Erythroblast (primary cell): ENCODE data around the gene DDIT4.
"Not testable (repeated sequence)": the region's sequence is repeated elsewhere in the genome, so short reads cannot be mapped to it uniquely, and the experiment has no call there.

Experiments used
- DNase-seq, 2 experiments: peaks; one replicate each; lab custom pipeline; 2025; lab: John Stamatoyannopoulos, UW
- GATA1 ChIP-seq: IDR thresholded peaks from 2 replicates; pipeline ENCODE4 v1.6.1; 2011; ENCODE audit warnings: low read depth, mild to moderate bottlenecking, control low read depth, low read length, moderate library complexity
- POLR2A ChIP-seq: IDR thresholded peaks from 2 replicates; pipeline ENCODE4 v1.6.1; 2011; ENCODE audit warnings: mild to moderate bottlenecking, low read length

The DDIT4 gene

GRCh38 chr10:72306215-72306760, 32.6 kb downstream of the DDIT4 start:
- TF ChIP-seq GATA1 (no peak), POLR2A (no peak)
- no peak for DNase-seq

DNA sequence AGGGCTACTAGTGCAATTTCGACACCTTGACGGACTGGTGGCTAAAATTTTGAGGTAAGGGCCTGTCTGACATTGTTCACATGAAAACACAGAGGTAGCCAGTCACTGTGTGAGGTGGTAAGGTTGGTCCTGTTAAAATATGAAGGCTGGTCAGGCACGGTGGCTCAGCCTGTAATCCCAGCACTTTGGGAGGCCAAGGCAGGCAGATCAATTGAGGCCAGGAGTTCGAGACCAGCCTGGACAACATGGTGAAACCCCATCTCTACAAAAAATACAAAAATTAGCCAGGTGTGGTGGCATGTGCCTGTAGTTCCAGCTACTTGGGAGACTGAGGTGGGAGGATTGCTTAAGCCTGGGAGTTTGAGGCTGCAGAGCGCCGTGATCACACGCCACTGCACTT, 34.0 kb downstream of the DDIT4 start:
- not testable (repeated sequence) for DNase-seq

- DNase-seq, result peak; percentile 91
- peak; percentile 49 for TF ChIP-seq POLR2A
- TF ChIP-seq GATA1, result no peak
Measured at GRCh38 chr10:72308320-72308987, 34.7 kb downstream of the DDIT4 start.

GRCh38 chr10:72309290-72310240, 35.8 kb downstream of the DDIT4 start:
- DNase-seq, result peak; percentile 68 to 72
- TF ChIP-seq POLR2A (peak; percentile 56), GATA1 (no peak)

DNA sequence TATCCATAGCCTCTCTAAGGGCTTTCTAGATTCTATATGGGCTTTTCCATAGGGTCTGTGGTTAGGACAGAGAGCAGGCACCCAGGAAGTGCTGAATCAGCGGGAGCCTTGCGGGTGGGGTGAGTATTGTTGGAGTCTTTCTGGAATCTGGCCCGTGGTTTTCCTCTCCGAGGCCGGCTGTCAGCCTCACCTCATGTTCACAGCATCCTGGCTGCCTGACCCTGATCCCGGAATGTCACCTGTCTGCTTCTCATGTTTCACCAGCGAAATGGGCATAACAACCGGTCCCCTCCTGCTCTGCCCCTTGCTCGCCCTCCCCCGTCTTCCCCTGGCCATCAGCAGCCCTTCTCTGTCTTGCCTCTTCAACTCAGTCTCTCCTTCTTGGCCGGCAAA, 36.5 kb downstream of the DDIT4 start:
- DNase-seq, result no peak
- TF ChIP-seq GATA1 (no peak), POLR2A (no peak)

DNA sequence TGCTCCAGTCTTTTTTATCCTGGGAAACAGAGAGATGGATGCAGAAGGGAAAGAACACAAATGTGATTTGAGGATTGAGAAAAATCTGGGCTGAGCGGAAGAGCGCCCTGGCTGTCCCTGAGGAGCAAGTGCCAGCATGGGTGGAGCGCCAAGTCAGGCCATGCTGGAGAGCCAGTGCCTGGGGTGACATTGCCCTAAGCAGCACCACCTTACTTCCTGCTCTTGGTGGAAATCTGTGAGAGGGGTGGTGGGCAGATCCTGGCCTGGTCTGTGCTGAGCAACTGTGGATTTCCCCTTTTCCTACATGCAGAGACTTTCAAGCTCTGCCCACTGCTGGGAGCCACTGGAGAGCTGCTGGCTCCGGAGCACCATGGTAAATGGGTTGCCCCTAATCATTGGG, 36.9 kb downstream of the DDIT4 start:
- TF ChIP-seq GATA1, result no peak
- TF ChIP-seq POLR2A, result no peak
- DNase-seq, result no peak

DNA sequence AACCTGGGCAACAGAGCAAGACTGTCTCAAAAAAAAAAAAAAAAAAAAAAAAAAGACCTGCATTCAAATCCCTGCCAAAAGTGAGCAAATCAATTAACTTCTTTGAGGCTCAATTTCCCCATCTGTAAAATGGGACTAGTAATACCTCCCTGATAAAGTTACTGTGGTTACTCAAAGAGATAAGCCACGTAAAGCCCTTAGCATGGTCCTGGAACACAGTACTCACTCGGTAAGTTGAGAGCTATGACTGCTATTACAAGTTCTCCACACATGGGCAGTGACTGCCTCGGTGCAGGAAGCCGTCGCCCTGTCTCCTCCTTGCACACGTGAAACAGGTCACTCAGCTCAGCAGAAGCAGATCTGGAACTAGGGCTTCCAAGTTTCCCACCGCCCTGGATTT, 37.9 kb downstream of the DDIT4 start:
- TF ChIP-seq POLR2A (no peak), GATA1 (no peak)
- no peak for DNase-seq

DNA sequence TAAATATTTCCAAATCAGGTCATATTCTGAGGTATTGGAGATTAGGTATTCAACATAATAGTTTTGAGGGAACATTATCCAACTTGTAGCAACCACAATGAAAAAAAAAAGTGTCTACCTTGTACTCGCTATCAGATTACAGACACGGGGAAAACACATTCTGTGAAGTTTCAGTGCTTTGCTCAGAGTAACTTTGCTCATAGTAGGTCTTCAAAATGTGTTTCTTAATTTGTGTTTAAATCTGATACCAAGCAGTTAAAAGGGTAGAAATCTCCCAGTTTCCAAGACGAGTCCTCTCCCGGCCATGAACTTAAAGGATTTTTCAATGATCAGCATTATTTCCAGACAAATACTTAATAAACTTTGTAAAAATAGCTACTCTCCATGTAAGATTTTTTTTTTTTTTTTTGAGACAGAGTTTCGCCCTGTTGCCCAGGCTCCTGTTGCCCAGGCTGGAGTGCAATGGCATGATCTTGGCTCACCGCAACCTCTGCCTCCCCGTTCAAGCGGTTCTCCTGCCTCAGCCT, 39.2 kb downstream of the DDIT4 start:
- TF ChIP-seq GATA1 (no peak), POLR2A (no peak)
- no peak for DNase-seq

GRCh38 chr10:72314263-72314662, 40.5 kb downstream of the DDIT4 start:
- DNase-seq, result no peak
- no peak for TF ChIP-seq POLR2A
- TF ChIP-seq GATA1, result no peak

DNA sequence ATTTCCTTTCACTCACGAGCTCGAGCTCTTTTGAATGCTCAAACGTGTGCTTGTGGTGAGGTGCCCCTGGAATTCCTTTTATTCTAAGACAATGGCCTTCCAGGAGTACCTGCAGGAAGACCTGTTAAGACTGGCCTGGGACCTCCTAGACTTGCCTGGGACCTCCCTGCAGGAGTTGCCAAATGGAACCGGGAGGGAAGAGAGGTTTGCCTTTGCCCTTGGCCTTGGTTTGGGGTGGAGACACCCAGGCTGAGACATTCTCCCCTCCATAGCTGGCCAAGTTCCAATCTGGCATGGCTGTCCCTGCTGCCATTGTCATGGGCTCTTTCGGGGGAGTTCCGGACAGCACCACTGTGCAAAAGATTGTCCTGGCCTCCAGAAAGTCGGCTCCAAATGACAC, 41.3 kb downstream of the DDIT4 start:
- no peak for TF ChIP-seq GATA1
- no peak for TF ChIP-seq POLR2A
- DNase-seq, result no peak

- peak; percentile 43 to 64 for DNase-seq
- TF ChIP-seq POLR2A (no peak), GATA1 (no peak)
Measured at GRCh38 chr10:72315611-72316385, 42.1 kb downstream of the DDIT4 start.

- TF ChIP-seq POLR2A (no peak), GATA1 (no peak)
- no peak for DNase-seq
Measured at GRCh38 chr10:72316386-72316700, 42.6 kb downstream of the DDIT4 start.

GRCh38 chr10:72316748-72317435, 43.2 kb downstream of the DDIT4 start:
- no peak for TF ChIP-seq GATA1
- TF ChIP-seq POLR2A, result peak; percentile 35
- DNase-seq, result peak; percentile 88 to 91
